GM12878 (cell line): ENCODE measurements around the gene NHS. TPM values are rescaled to one million over a fixed set of nuclear protein-coding genes. Genes with fewer than 3 reads are reported as not detected.

ENCODE experiments used
- ATAC-seq: fragments of 200-7000 bp; cut with Tn5 transposase; 3 replicates; pipeline ENCODE4 v1.9.1; 2020; ENCODE audit warnings: mild to moderate bottlenecking, moderate library complexity
- BruUV-seq: library from RNA; stranded (reverse); fragments of 400-500 nt; replicated peaks from 2 replicates; lab custom pipeline; 2021; lab: Mats Ljungman, UMichigan
- CTCF ChIA-PET: fragments of 300-600 bp; sonication (Branson Sonifier 250); formaldehyde crosslinking; extraction: SDS; loops from one replicate; lab custom pipeline; 2021; ENCODE audit warnings: inconsistent platforms; lab: Yijun Ruan, JAX
- POLR2A ChIA-PET: fragments of 350-600 bp; formaldehyde crosslinking; extraction: SDS; loops from one replicate; lab custom pipeline; 2021; ENCODE audit warnings: inconsistent platforms; lab: Charles Lee
- RAD21 ChIA-PET: fragments of 300-600 bp; sonication (Branson Sonifier 250); formaldehyde crosslinking; loops from one replicate; lab custom pipeline; 2023; ENCODE audit warnings: antibody characterized with exemption; ENCODE audit not compliant: unreplicated experiment; lab: Charles Lee
- SMC1A ChIA-PET: fragments of 300-600 bp; sonication (Branson Sonifier 250); formaldehyde crosslinking; loops from one replicate; lab custom pipeline; 2023; ENCODE audit not compliant: unreplicated experiment, uncharacterized antibody; lab: Charles Lee
- DNase-seq: peaks from one replicate; pipeline ENCODE4 v3.0.0-alpha.2; 2011; ENCODE audit warnings: low read depth, low spot score
- FAIRE-seq: peaks from 3 replicates; lab custom pipeline; 2011; peaks lifted over from hg19 to GRCh38; lab: Jason Lieb, UNC
- H2AFZ ChIP-seq: 2 replicates; pipeline ENCODE4 v1.6.0; 2011; ENCODE audit warnings: low read depth, low read length, control low read depth; ENCODE audit not compliant: control insufficient read depth
- H3K27ac ChIP-seq: 2 replicates; pipeline ENCODE4 v1.5.1; 2011; ENCODE audit warnings: control low read depth; ENCODE audit not compliant: control insufficient read depth, insufficient read depth
- H3K27me3 ChIP-seq, 2 experiments: replicated peaks in 1 of 2; 2 replicates each; pipeline versions ENCODE4 v1.6.0 to v1.6.1; 2011; ENCODE audit warnings: low read length in 1 of 2; ENCODE audit not compliant: control insufficient read depth in 2 of 2, insufficient read depth in 2 of 2
- H3K36me3 ChIP-seq, 2 experiments: 2 replicates each; pipeline ENCODE4 v1.5.1; 2011; ENCODE audit warnings: low read length in 1 of 2; ENCODE audit not compliant: control insufficient read depth in 2 of 2, insufficient read depth in 2 of 2
- H3K4me1 ChIP-seq: 2 replicates; pipeline ENCODE4 v1.6.1; 2011; ENCODE audit warnings: mild to moderate bottlenecking, low read length, moderate library complexity, mixed read lengths; ENCODE audit not compliant: control insufficient read depth, insufficient read depth
- H3K4me2 ChIP-seq: 2 replicates; pipeline ENCODE4 v1.6.0; 2011; ENCODE audit warnings: control low read depth; ENCODE audit not compliant: control insufficient read depth, insufficient read depth
- H3K4me3 ChIP-seq: fragments of 200-600 bp; sonication (generic); 2 replicates; pipeline ENCODE4 v1.5.1; 2016
- H3K79me2 ChIP-seq: 2 replicates; pipeline ENCODE4 v1.6.0; 2011; ENCODE audit warnings: low read length; ENCODE audit not compliant: control insufficient read depth, insufficient read depth
- H3K9ac ChIP-seq: 2 replicates; pipeline ENCODE4 v1.8.0; 2011; ENCODE audit warnings: low read length, control low read depth, mixed read lengths; ENCODE audit not compliant: control insufficient read depth, insufficient read depth
- H3K9me3 ChIP-seq: replicated peaks from 3 replicates; pipeline ENCODE4 v1.5.1; 2011; ENCODE audit warnings: mild to moderate bottlenecking, low read length; ENCODE audit not compliant: control insufficient read depth, insufficient read depth
- H4K20me1 ChIP-seq: 2 replicates; pipeline ENCODE4 v1.6.0; 2011; ENCODE audit not compliant: control insufficient read depth, insufficient read depth
- BACH1 ChIP-seq: fragments of 450-650 bp; IDR thresholded peaks from 2 replicates; pipeline ENCODE4 v1.6.1; 2017; ENCODE audit warnings: mild to moderate bottlenecking, borderline replicate concordance
- BHLHE40 ChIP-seq, 2 experiments: fragments of 450-650 bp in 1 of 2; IDR thresholded peaks; 2 replicates each; pipeline ENCODE4 v1.6.1; 2011 to 2017; ENCODE audit warnings: low read depth in 2 of 2, borderline replicate concordance in 1 of 2, improper control_type of control experiment in 1 of 2, low read length in 1 of 2, mild to moderate bottlenecking in 1 of 2
- FOS ChIP-seq: IDR thresholded peaks from 3 replicates; pipeline ENCODE4 v1.6.1; 2011; ENCODE audit warnings: borderline replicate concordance; ENCODE audit not compliant: insufficient read length; ENCODE audit errors: extremely low read depth
- IKZF2 ChIP-seq, 2 experiments: fragments of 450-650 bp; IDR thresholded peaks; 2 replicates each; pipeline ENCODE4 v1.6.1; 2017; ENCODE audit warnings: mild to moderate bottlenecking in 2 of 2, moderate library complexity in 2 of 2
- NFXL1 ChIP-seq: fragments of 450-650 bp; IDR thresholded peaks from 2 replicates; pipeline ENCODE4 v1.6.1; 2017; ENCODE audit warnings: antibody characterized with exemption, mild to moderate bottlenecking, borderline replicate concordance
- NFYB ChIP-seq: IDR thresholded peaks from 2 replicates; pipeline ENCODE4 v1.6.1; 2011; ENCODE audit warnings: low read depth, mild to moderate bottlenecking, low read length, improper control_type of control experiment, moderate library complexity; ENCODE audit not compliant: insufficient read depth
- NR2C2 ChIP-seq: IDR thresholded peaks from 2 replicates; pipeline ENCODE4 v1.6.1; 2011; ENCODE audit warnings: borderline replicate concordance, low read depth; ENCODE audit not compliant: control insufficient read depth, insufficient read length
- RAD21 ChIP-seq: IDR thresholded peaks from 2 replicates; pipeline ENCODE4 v1.6.1; 2011; ENCODE audit warnings: mild to moderate bottlenecking, low read depth, low read length, moderate library complexity; ENCODE audit not compliant: insufficient read depth
- RBBP5 ChIP-seq: fragments of 200-600 bp; sonication (generic); conservative IDR thresholded peaks from 2 replicates; pipeline ENCODE4 v1.6.1; 2016
- SIN3A ChIP-seq: IDR thresholded peaks from 2 replicates; pipeline ENCODE4 v1.6.1; 2012; ENCODE audit warnings: low read depth, low read length, improper control_type of control experiment
- SMAD1 ChIP-seq: fragments of 450-650 bp; IDR thresholded peaks from 2 replicates; pipeline ENCODE4 v1.6.1; 2018; ENCODE audit warnings: mild to moderate bottlenecking, low read depth; ENCODE audit not compliant: partially characterized antibody
- SP1 ChIP-seq: IDR thresholded peaks from one replicate; pipeline ENCODE4 v1.6.1; 2011; ENCODE audit warnings: low read depth, low read length
- SUPT20H ChIP-seq: IDR thresholded peaks from 2 replicates; pipeline ENCODE4 v1.6.1; 2011; ENCODE audit warnings: low read depth, mild to moderate bottlenecking, low read length, moderate library complexity, borderline replicate concordance; ENCODE audit not compliant: control insufficient read depth
- TCF12 ChIP-seq: IDR thresholded peaks from 2 replicates; pipeline ENCODE4 v1.6.1; 2011; ENCODE audit warnings: low read depth, mild to moderate bottlenecking, low read length
- ZSCAN29 ChIP-seq: fragments of 450-650 bp; IDR thresholded peaks from 2 replicates; pipeline ENCODE4 v1.6.1; 2017; ENCODE audit warnings: mild to moderate bottlenecking, moderate library complexity
- WGBS: methylation state at CpG from one replicate; pipeline ENCODE4 v1.1.6; 2016; ENCODE audit warnings: low lambda C conversion rate; ENCODE audit not compliant: insufficient replicate concordance, insufficient coverage; ENCODE audit errors: missing lambda C conversion rate; 5-methylcytosine and 5-hydroxymethylcytosine counted together
- in situ Hi-C: fragments of 300-500 bp; cut with MboI; formaldehyde crosslinking; loops from 9 replicates; pipeline ENCODE4 v1.14.3; 2018; ENCODE audit warnings: mixed read lengths
- intact Hi-C: fragments of 100-400 bp; cut with micrococcal nuclease; formaldehyde crosslinking; loops from one replicate; pipeline ENCODE4 v1.14.2; 2022; ENCODE audit not compliant: unreplicated experiment
- polyA plus RNA-seq, 11 experiments: library from polyadenylated mRNA; depleted of rRNA in 4 of 11; unstranded in 6 of 11; stranded (reverse) in 5 of 11; fragments of >200 nt; fragmentation: Nextera tagmentation in 4 of 11; fragmentation: Illumina TruSeq in 1 of 11; extraction: Ambion mirVana in 4 of 11; extraction: Trizol in 1 of 11; gene quantifications; 1 replicate in 1 of 11; 2 replicates in 10 of 11; pipeline versions ENCODE4 v1.2.1 to v1.2.3, GENCODE V29; 2011 to 2016; ENCODE audit warnings: inconsistent platforms in 2 of 11, missing spikeins in 2 of 11, low read depth in 1 of 11
- total RNA-seq, 4 experiments: library from RNA; depleted of rRNA in 3 of 4; stranded (reverse); fragments of >200 nt in 3 of 4; fragmentation: Illumina TruSeq in 1 of 4; extraction: Trizol in 1 of 4; gene quantifications; 2 replicates each; pipeline versions ENCODE4 v1.2.1 to v1.2.3, GENCODE V29; 2013 to 2021
- TF ChIP-seq, protein P1 (sequence below): IDR thresholded peaks from 2 replicates; pipeline ENCODE4 v1.6.1; 2011; ENCODE audit warnings: borderline replicate concordance, low read depth, mild to moderate bottlenecking, moderate library complexity, mixed read lengths, low read length; ENCODE audit not compliant: insufficient read depth; ENCODE audit errors: extremely low read length
- TF ChIP-seq, protein P2 (sequence below): IDR thresholded peaks from 2 replicates; pipeline ENCODE4 v1.6.1; 2011; ENCODE audit warnings: low read depth, low read length, improper control_type of control experiment, borderline replicate concordance

The NHS gene
- total and polyA plus RNA-seq, 10 of the 15 experiments (the other 5 are each of a cell fraction or from before 2014, with no cell fraction given) = under 0.01 to 0.07 (median 0.03) TPM; not detected in 7

DNA sequence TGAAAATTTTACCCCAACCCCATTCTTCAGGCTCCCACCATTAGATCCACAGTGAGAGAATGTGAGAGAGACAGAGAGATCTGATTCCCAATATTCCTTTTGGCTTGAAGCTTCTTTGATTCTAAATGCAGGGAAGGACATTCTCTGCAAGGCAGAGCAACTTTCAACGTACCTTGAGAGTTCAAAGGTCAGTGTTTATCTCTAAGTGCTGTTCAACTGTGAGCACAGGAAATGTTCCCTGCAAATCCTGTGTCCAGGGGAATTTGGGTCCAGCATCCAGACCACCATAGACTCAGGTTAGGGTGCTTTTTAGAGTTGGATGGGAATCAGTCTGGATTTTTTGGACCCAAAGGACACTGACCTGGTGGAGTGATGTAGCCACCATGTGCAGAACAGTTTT is 97.4 kb downstream of the NHS start:
- CTCF ChIA-PET = no interaction called here
- TF ChIP-seq, protein P1, sequence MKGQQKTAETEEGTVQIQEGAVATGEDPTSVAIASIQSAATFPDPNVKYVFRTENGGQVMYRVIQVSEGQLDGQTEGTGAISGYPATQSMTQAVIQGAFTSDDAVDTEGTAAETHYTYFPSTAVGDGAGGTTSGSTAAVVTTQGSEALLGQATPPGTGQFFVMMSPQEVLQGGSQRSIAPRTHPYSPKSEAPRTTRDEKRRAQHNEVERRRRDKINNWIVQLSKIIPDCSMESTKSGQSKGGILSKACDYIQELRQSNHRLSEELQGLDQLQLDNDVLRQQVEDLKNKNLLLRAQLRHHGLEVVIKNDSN = no peak
- TF ChIP-seq, protein P2, sequence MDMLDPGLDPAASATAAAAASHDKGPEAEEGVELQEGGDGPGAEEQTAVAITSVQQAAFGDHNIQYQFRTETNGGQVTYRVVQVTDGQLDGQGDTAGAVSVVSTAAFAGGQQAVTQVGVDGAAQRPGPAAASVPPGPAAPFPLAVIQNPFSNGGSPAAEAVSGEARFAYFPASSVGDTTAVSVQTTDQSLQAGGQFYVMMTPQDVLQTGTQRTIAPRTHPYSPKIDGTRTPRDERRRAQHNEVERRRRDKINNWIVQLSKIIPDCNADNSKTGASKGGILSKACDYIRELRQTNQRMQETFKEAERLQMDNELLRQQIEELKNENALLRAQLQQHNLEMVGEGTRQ = no peak
- TF ChIP-seq SMAD1 = no peak
- in situ Hi-C loops = no loop called here
- H2AFZ ChIP-seq = no peak overlapping the region
- WGBS = 0% methylated on average over 1 of the region's 1 CpG
- 0 out of 4 replicates have a peak, but pooled peaks cover 0 to 4% of the 10 kb centered on the region in 2 experiments for H3K27me3 ChIP-seq
- ATAC-seq (no peak), DNase-seq (no peak), FAIRE-seq (no peak)
- H4K20me1 ChIP-seq = no peaks in the 10 kb centered on the region
- H3K9me3 ChIP-seq = no peaks in the 10 kb centered on the region
- no peaks in the 10 kb centered on the region for H3K4me1 ChIP-seq
- RAD21 ChIA-PET = no interaction called here
- H3K36me3 ChIP-seq = no peaks in the 10 kb centered on the region
- POLR2A ChIA-PET = no interaction called here
- no peak overlapping the region for H3K9ac ChIP-seq
- intact Hi-C loops = no loop called here
- H3K27ac ChIP-seq = no peak overlapping the region
- H3K4me2 ChIP-seq = no peak overlapping the region
- no peaks in the 10 kb centered on the region for H3K79me2 ChIP-seq
- H3K4me3 ChIP-seq = no peak overlapping the region
- SMC1A ChIA-PET = interaction anchor here (0.6 kb wide), 1 partner anchor 1620 kb away, joined by 3 read pairs; no protein-coding TSS in a partner anchor
- BruUV-seq = no TSS peak

DNA sequence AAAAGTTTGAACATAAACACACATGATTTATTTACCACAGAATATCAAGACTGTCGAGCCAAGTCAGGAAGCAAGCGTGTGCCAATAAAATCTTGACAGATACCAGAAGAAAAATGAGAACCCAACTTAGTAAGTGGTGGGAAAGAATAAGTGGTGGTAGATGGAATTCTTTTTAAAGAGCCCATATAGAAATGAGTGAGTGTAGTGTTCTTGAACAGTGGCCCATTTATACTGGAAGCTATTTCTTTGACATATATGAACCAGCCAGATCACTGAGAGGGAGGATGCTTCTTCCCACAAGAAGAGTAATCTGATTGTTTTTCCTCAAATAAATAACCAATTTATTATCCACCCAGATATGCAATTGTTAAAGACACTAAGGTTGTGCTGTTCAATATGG is 98.0 kb downstream of the NHS start:
- no peak for ATAC-seq
- no peak overlapping the region for H3K4me2 ChIP-seq
- no peaks in the 10 kb centered on the region for H4K20me1 ChIP-seq
- H2AFZ ChIP-seq = no peak overlapping the region
- TF ChIP-seq SP1 = no peak
- TF ChIP-seq BHLHE40 (IDR thresholded peaks at IDR 0.05; ENCODE audit: borderline replicate concordance in 1 of 2, low read depth in 2 of 2, low read length in 1 of 2) = no peak
- no peak for TF ChIP-seq NR2C2
- no peak for TF ChIP-seq TCF12
- TF ChIP-seq RBBP5 = no peak
- TF ChIP-seq SIN3A = no peak
- no peak for TF ChIP-seq IKZF2 (IDR thresholded peaks at IDR 0.05)
- TF ChIP-seq NFXL1 = no peak
- TF ChIP-seq SUPT20H = no peak
- TF ChIP-seq BACH1 = no peak
- no peak for TF ChIP-seq RAD21
- TF ChIP-seq NFYB = no peak
- TF ChIP-seq ZSCAN29 = no peak
- no peak for TF ChIP-seq FOS
- TF ChIP-seq, all 136 proteins: peak for 0
- intact Hi-C loops (no loop called here), in situ Hi-C loops (no loop called here)
- POLR2A ChIA-PET = no interaction called here
- WGBS = 18% methylated on average over 2 of the region's 2 CpGs
- no peak overlapping the region for H3K4me3 ChIP-seq
- RAD21 ChIA-PET = no interaction called here
- CTCF ChIA-PET = no interaction called here
- H3K4me1 ChIP-seq = no peaks in the 10 kb centered on the region
- H3K36me3 ChIP-seq = no peaks in the 10 kb centered on the region
- H3K79me2 ChIP-seq = no peaks in the 10 kb centered on the region
- no peak overlapping the region for H3K9ac ChIP-seq
- FAIRE-seq (no peak), DNase-seq (no peak)
- H3K27me3 ChIP-seq = 0 out of 4 replicates have a peak, but pooled peaks cover 0 to 4% of the 10 kb centered on the region in 2 experiments
- SMC1A ChIA-PET = interaction anchor here (0.6 to 0.7 kb wide), 2 partner anchors 13 to 1619 kb away, joined by 3 read pairs; no protein-coding TSS in a partner anchor
- no peaks in the 10 kb centered on the region for H3K9me3 ChIP-seq
- H3K27ac ChIP-seq = no peak overlapping the region
- BruUV-seq = no TSS peak
